Activated naive CD4-positive, alpha-beta T cell treated with anti-CD3 and anti-CD28 coated beads, Interleukin-2, amount 50 U/mL, for 16 hours (primary cell): ENCODE data around the gene ZFYVE28.
"Not testable (repeated sequence)": the region's sequence is repeated elsewhere in the genome, so short reads cannot be mapped to it uniquely, and the experiment has no call there.

Source experiments
- DNase-seq: peaks from one replicate; pipeline ENCODE4 v3.0.0-alpha.2; 2020

ZFYVE28 gene

DNA sequence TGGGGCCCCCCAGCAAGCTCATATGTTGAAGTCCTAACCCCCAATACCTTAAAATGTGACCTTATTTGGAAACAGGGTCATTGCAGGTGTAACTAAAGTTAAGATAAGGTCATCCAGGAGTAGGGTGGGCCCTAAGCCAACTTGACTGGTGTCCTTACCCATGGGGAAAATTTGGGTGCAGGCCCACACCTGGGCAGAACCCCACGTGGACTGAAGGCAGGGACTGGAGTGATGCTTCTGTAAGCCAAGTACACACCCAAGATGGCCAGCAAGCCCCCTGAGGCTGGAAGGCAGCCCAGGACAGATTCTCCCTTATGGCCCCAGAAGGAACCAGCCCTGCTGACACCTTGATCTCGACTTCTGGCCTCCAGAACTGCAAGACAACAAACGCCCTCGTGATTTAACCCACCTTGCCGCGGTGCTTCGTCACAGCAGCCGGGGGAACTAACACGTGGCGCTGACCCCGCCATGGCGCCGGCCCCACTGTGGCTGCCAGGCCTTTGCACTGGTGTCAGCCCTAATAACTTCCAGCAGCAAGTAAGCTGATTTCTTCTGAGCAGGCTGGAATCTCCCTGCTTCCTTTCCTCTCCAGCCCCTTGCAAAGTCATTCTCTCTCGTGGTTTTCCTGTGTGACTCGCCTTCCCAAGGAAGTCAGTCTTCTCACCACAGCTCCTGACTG lies 133.4 kb downstream of the ZFYVE28 start:
- DNase-seq = no peak

DNA sequence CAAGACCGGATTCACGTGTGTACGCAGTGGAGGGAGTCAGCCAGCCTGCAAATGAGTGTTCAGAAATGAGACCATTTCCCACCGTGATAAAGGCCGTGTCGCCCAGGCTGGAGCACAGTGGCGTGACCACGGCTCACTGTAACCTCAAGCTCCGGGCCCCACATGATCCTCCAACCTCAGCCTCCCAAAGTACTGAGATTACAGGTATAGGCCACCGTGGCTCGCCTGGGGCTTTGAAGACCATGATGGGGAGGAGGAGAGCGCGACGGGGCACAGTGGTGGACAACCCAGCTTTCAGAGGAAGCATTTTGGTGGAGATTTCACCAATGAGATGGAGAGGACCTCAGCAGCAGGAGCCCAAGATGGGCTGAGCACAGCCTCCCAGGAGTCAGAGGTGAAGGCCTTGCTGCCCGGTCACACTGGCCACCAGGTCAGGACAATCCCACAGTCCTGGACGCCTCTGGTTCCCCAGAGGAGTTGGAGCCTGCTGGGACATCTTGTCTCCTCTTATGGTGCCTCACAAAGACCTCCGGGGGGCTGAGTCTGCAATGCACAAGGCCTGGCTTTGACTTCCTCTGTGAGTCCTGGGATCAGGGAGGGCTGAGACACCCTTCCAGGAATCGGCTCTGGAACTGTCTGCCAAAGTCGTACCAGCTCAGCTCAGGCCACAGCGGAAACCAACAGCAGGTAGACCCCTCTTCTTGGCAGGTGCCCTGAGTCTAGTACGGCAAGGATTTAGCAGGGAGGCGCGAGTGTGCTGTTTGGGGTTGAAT lies 134.1 kb downstream of the ZFYVE28 start:
- peak; percentile 8 for DNase-seq

DNA sequence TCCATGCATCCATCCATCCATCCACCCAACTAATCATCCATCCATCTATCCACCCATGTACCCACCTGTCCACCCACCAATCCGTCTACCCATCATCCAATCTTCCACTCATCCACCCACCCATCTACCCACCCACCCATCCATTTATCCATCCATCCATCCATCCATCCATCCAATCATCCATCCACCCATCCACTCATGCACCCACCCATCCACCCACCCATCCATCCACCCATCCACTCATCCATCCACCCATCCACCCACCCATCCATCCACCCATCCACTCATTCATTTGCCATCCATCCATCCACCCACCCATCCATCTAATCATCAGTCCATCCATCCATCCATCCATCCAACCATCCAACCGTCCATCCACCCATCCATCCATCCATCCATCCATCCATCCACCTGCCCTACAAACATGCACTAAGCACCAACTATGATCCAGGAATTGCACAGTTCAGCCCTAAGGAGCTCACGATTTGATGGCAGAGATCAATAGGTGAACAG lies 135.2 kb downstream of the ZFYVE28 start:
- DNase-seq = no peak

DNA sequence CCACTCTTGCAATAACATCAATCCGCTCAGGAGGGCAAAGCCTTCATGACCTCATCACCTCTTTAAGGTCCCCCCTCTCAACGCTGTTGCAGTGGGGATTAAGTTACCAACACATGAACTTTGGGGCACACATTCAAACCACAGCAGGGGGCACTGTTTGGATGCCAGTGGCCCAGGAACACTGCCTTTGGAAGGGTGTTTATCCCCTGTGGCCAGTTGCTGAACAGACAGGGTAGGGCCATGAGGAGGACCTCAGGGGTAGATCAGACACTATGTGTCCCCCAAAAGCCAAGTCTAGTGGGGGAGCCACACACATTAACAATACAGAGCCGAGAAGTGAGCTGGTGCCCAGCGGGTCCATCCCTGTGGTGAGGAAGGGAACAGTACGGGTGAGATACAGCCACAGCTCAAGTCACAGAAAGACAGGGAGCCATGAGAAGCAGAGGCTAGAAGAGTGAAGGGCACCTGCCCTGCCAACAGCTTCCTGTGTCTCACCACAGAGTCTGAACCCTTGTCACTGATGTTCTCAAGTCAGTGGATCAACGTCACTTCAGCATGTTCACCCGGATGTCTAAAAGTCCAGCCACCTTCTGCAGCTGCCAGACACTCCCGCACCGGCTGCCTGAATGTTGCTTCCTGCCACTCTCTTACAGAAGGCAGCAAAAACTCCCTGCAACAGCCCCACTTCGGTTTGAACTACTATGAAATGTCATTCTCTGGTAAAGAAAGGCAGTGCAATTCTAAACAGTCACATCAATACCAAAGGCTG lies 136.7 kb downstream of the ZFYVE28 start:
- DNase-seq = peak; percentile 41

DNA sequence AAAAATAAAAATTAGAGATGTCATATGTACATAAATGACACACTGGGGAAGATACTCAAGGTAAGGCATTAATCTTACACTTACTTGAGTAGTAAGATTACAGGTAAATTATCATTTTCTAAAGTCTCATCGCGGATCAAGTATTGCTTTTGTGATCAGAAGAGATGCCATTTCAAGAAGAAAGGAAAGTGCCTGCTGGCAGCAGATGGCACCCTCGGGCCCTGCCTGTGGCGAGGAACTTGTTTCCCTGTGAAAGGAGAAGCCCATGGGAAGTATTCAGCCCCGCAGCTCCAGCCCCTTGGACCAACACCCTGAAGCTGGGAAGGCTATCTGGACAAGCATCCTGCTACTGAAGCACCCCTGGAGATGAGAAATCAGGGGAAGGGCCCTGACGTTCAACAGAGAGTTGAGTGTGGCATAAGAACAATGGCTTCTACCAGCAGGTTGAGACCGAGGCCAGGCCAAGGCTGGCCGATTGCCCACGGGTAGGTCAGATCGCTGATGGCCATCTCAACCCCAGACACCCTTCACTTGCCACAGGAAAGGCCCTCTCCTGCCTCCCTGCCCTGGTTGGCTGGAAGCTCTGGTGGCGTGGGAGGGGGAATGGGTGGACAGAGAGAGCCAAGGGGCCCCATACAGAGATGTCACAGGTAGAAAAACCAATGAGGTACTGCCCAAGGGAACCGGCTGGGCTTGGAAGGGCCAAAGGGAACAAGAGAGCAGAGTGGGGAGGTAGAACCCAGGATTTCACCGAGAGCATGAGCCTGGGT lies 137.7 kb downstream of the ZFYVE28 start:
- DNase-seq = no peak

DNA sequence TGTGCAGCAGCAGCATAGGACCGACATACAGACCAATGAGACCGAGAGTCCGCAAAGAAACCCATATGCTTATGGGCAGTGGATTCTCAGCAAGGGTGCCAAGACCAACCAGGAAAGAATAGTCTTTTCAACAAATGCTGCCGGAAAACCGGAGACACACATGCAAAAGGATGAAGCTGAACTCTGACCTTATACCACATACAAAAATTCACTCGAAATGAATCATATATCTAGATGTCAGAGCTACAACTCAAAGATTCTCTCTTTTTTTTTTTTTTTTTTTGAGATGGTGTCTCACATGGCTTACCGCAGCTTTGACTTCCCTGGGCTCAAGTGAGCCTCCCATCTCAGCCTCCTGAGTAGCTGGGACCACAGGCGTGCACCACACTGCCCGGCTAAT lies 140.5 kb downstream of the ZFYVE28 start:
- DNase-seq = no peak

DNA sequence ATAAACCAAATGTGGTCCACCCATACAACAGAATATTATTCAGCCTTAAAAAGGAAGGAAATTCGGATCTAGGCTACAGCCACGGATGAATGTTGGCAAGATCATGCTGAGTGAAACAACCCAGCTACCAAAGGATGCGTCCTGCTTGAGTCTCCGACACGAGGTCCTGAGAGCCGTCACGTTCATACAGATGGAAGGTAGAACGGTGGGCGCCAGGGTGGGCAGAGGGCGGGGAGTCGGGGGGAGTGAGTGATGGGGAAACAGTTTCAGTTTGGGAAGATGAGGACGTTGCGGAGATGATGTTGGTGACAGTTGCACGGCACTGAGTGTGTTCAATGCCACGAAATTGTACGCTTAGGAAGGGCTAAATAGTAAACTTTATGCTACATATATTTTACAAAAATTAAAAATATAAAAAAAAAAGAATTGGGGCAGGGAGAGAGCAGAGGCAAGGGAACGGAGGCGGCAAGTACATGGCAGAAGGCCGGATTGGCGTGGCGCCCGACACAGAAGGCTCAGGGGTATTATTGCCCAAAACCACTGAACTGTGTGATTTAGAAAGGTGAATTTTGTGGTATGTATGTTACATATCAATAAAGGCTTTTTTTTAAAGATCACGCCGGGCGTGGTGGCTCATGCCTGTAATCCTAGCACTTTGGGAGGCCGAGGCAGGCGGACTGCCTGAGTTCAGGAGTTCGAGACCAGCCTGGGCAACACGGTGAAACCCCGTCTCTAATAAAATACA lies 141.7 kb downstream of the ZFYVE28 start:
- no peak for DNase-seq

DNA sequence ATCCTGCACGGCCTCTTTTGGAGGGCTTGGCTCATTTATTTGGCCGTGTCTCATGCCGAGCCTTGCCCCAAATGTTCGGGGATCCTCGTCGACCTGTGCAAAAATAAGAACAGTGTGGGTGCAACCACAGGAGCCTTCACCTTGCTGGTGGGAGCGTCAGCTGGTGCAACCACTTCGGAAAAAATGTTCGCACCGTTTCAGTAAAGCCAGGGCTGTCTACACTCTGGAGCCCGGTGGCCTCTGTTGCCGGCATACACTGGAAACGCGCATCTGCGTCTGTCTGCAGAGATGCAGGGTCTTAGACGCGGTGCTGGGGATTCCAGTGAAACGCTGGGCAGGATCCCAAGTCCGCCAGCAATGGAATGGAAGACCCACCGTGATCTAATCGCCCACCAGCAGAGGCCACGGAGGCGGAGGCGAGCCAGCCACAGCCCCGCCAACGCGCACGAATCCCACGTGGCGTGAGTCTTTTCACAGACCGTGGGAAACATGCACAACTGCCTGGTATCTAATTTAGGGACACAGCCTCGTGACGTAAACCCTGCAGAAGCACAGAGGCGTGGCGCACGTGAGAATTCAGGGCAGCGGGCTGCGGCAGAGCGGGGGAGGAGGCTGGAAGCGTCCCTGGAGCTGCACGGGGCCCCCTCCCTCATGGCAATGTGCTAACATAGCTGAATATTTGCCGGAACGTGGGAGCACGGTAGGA lies 142.7 kb downstream of the ZFYVE28 start:
- DNase-seq = no peak

DNA sequence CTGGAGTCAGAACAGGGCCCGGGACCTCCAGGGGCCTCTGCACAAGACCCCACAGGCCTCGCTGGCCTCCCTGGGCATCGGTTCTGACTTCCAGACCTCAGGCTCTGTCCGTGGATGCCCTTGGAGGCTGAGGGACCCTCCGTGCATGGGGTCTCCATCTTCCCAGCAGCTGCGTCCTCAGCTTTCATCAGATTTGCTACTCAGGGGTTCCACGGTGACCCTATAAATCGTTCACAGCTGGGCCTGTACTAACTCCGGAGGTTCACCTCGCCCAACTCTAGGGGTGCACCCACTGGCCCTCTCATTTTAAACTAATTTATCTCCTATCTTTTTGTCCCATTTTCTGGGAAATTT lies 143.4 kb downstream of the ZFYVE28 start:
- DNase-seq = not testable (repeated sequence)

DNA sequence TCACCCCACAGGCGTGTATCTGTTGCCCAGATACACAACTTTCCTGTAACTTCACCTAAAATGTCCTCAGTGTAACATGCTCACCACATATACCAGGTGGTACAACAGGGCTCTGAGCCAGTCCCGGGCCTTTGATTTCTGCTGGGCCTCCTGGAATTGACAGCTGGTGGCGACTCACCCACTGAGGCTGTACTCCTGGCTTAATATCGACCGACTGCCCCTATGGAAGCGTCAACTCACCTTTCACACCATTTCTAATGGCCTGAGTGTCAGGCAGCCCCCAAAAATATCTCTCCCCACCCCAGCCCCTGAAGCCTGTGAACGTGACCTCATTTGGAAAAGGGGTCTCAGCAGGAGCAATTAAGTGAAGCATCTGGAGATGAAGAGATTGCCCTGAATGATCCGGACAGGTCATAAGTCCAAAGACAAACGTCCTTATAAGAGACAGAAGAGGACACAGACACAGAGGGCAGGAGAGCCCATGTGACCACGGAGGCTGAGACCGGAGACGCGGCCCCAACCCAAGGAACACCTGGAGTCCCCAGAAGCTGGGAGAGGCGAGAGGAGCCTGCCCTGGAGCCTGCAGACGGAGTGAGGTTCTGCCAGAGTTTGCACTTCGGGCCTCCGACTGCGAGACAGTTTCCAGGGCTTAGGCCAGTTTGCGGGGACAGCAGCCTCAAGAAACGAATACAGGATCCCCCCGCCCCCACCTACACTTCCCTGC lies 144.0 kb downstream of the ZFYVE28 start:
- no peak for DNase-seq

DNA sequence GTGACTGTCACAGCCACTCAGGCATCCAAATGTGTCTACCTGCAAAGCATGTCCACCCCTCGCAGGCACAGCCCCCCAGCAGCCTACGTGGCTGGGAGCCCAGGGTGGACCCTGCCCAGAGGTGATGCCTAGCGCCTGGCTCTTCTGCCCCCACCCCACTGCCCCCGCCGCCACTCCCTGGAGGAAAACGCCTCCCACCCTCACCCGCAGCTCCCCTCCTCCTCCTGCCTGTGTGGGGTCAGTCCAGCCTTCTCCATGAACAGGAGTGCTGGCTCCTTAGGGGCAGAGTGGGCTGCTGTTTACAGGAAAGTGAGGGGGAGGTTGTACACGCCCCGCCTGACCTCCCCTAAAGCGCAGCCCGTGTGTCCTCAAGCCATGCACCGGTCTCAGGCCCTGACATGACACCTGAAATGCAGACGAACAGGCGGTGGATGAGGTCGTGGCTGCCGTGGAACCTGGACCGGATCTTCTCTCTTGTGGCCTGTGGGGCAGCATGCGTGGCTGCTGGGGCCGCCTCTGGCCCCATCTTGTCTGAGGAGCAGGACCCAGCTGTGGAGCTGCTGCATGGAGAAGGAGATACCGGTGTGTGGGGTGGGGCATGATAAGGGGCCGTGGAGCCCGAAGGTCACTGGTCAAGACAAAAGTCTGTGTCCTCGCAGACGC lies 144.7 kb downstream of the ZFYVE28 start:
- DNase-seq = no peak

DNA sequence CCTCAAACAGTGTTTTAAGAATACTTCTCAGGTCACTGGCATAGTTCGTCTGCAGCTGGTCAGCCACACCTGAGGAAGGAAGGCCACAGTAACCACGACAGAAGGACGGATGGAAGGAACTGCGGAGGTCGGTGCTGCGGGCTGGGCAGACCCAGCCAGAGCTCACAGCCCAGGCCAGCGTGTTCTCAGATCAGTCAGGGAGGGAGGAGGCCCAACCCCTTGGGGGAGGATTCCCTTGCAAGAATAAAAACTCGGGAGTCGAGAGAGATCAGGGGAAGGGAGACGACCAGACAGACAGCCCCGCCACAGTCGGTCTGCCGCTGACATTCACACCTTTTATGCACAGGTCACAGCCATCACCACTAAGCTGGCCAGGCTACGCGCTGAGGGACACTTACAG lies 145.2 kb downstream of the ZFYVE28 start:
- no peak for DNase-seq

DNA sequence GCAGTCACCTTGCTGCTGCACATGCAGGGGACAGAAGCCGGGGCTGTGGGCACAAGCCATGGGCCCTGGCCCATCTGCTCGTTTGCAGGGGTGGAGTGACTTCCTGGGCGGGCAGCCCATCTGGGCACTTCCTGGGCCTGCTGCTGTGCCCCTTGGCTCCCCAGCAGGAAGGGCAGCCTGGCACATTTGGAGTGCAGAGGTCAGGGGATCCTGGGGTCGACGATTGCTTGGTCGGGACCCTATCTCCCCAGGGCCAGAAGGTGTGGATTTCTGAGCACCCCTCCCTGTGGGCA lies 145.7 kb downstream of the ZFYVE28 start:
- DNase-seq = no peak

DNA sequence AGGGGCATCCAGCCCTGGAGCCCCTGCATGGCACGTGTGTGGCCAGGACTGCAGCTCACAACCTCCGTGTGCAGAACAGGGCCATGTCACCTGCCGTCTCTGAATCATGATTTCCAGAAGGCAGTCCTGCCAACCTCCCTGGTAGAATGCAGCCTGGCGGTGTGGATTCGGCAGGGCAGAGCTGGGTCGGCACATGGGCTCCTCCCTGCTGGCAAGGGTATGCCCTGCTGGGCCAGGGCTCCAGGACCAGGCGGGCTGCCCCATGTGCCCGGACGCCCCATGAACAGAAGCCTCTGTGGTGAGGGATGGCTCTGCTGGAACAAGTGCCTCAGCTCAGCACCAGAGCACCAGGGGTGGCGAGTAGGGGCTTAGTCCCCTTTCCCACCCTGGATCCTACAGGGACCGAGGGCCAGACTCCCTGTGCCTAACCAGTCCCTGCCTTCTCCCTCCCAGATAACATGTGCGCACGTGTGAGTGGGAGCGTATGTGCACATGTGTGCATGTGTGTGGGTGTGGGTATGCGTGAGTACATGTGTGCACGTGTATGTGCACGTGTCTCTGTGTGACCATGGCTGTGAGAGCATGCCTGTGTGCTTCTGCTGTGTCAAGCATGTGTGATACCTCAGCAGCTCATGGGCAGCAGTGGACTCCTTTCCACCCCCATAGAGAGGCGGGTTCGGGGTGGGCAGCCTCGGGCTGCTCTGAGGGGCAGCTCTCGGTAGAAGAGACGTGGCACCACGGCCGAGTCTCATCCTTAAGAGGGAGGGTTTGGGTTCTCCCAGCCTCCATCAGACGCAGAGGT lies 146.2 kb downstream of the ZFYVE28 start:
- DNase-seq = no peak

DNA sequence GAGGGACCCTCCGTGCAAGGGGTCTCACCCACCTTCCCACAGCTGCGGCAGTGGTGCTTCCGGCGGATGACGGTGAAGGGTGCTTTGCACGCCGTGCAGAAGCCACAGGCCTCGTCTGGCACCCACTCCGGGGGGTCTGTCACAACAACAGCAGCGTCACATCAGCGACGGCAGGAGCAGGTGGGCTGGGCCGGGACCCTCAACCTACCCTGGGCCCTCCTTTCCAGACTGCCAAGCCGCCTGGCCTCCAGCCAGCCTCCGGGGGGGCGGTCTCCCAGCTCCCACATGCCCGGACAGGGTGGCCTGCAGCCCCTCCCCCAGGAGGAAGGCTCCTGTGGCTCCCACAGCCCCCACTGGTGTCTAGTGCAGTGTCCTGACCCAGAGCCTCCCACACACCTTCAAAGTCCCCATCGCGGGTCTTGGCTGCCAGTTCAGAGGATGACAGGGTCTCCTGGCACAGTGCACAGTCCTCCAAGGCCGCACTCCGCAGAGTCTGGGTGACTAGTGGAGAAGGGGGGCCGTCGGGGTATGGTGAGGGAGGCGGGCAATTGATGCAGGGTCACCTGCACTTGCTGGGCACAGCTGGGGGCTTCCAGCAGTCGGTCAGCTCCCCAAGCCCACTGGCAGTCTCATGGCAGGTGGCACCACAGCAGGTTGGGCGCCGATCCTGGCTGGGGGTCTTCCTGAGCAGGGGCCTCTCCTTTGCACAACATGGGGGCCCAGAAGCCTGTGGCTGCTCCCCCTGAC lies 147.0 kb downstream of the ZFYVE28 start:
- no peak for DNase-seq

DNA sequence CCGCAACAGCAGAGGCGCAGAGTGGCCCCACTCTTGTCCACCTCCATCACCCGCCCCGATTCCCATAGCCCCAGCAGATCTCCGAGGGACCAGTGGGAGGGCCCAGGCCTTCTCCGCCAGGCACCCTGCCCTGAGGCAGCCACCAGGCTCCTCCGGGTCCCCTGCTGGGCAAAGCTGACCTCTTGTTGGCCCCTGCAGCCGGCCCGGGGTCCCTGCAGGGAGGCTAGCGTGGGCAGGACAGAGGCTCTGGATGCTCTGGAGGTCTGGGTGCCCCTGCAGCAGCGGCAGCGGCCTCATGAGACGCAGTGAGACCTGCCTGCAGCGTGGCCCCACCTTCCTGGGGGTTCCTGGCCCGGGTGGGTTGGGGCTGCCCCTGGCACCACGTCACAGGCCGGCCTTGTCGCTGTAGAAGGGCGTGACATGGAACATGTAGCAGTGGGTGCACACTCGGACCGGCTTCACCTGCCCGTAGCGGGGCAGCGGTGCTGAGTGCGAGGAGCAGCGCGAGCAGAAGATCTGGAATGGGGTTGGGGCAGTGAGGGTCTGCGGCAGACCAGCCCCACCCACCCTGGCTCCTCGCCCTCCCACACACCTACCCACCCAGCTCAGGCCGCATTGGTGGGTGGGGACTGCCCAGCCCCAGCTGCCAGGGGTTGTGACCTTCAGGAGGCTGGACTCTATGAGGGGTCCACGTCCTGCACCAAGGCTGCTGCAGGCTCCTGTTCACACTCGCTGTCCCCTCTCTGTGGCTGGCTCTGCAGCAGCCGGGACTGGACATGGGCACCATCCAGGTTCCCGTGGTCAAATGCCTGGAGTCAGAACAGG lies 147.9 kb downstream of the ZFYVE28 start:
- DNase-seq = no peak

DNA sequence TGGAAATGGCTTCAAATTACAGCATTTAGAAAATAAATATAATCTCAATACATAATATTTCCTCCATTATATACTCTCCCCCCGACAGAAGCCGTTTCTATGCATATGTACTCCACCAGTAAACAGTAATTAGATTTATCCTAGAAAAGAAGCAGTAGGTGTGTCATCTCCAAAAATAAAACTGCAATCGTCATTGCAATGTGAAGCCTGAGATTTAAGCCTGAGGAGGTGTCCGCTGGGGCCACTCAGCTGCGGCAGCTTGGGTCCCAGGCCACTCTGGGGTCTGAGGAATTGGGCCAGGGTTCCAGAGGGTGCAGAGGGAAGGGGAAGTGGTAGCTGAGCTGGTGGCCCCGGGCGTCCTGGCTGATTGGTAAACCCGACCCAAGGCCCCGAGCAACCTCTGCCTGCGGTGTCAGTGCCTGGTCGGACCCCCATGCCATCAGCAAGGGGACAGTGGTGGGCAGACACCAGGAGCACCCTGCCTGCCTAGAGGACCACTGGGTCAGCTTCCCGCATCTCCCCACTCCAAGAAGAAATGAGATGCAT lies 148.8 kb downstream of the ZFYVE28 start:
- DNase-seq = no peak

DNA sequence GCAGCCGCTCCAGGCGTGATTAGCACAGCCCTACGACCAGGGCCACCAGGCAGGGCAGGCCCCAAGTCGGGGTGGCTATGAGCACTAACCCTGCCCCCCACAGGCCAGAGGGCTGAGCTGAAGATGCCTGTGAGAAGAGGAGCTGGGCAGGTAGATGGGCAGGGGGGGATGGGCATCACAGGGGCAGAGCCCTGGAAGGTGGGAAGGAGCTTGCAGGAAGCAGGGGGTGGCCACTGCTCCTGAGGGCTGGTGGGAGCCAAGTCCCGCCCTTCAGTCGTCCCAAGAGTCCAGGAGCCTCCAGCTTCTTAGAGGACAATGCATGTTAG lies 149.3 kb downstream of the ZFYVE28 start:
- no peak for DNase-seq
